ENCODE results near the gene DHCR7. TPM values are rescaled to one million over a fixed set of nuclear protein-coding genes. Genes with fewer than 3 reads are reported as not detected.

DHCR7 gene
- total RNA-seq, 1 donor, result 16.7 TPM

- no peak for DNase-seq (ENCODE audit: low read depth)
- no peak for TF ChIP-seq CTCF (IDR thresholded peaks at IDR 0.05; ENCODE audit: insufficient read depth, low read length)
- no peak overlapping the region for H3K4me3 ChIP-seq (ENCODE audit: low read depth, low read length)
Observed at GRCh38 chr11:71490731-71491390, 42.7 kb upstream of the DHCR7 start.

- no peak overlapping the region for H3K4me3 ChIP-seq (ENCODE audit: low read depth, low read length)
Observed at GRCh38 chr11:71490044-71490730, 42.0 kb upstream of the DHCR7 start.

GRCh38 chr11:71489311-71490043 is 41.3 kb upstream of the DHCR7 start:
- H3K4me3 ChIP-seq (ENCODE audit: low read depth, low read length), result no peak overlapping the region
- no peak for TF ChIP-seq CTCF (IDR thresholded peaks at IDR 0.05; ENCODE audit: insufficient read depth, low read length)
- peak; percentile 1 for DNase-seq (ENCODE audit: low read depth)

More at GRCh38 chr11:71490044-71490730, 42.0 kb upstream of the DHCR7 start:
- TF ChIP-seq CTCF (IDR thresholded peaks at IDR 0.05; ENCODE audit: insufficient read depth, low read length), result no peak
- DNase-seq (ENCODE audit: low read depth), result no peak

- no peak for TF ChIP-seq CTCF (IDR thresholded peaks at IDR 0.05; ENCODE audit: insufficient read depth, low read length)
- no peak for DNase-seq (ENCODE audit: low read depth)
- no peak overlapping the region for H3K4me3 ChIP-seq (ENCODE audit: low read depth, low read length)
Observed at GRCh38 chr11:71488681-71489270, 40.6 kb upstream of the DHCR7 start.

- H3K4me3 ChIP-seq (ENCODE audit: low read depth, low read length), result no peak overlapping the region
- no peak for DNase-seq (ENCODE audit: low read depth)
- TF ChIP-seq CTCF (IDR thresholded peaks at IDR 0.05; ENCODE audit: insufficient read depth, low read length), result no peak
Observed at GRCh38 chr11:71486320-71486719, 38.1 kb upstream of the DHCR7 start.

GRCh38 chr11:71485466-71485865 is 37.3 kb upstream of the DHCR7 start:
- H3K4me3 ChIP-seq (ENCODE audit: low read depth, low read length), result no peak overlapping the region
- no peak for DNase-seq (ENCODE audit: low read depth)

More at GRCh38 chr11:71485466-71485865, 37.3 kb upstream of the DHCR7 start:
- TF ChIP-seq CTCF (IDR thresholded peaks at IDR 0.05; ENCODE audit: insufficient read depth, low read length), result no peak

All from fibroblast of the aortic adventitia (primary cell).